HepG2 (cell line): ENCODE measurements around the gene LZTR1. TPM values are rescaled to one million over a fixed set of nuclear protein-coding genes. Genes with fewer than 3 reads are reported as not detected.

Experiments
- GPN1 ChIP-seq: sonication (generic); formaldehyde crosslinking; IDR thresholded peaks from 2 replicates; pipeline ENCODE4 v1.5.1; 2020; ENCODE audit warnings: missing genetic modification reagents, borderline replicate concordance
- HDAC1 ChIP-seq: sonication (generic); formaldehyde crosslinking; IDR thresholded peaks from 2 replicates; pipeline ENCODE4 v1.5.1; 2020; ENCODE audit warnings: mild to moderate bottlenecking, missing genetic modification reagents
- KDM4B ChIP-seq: sonication (generic); formaldehyde crosslinking; IDR thresholded peaks from 2 replicates; pipeline ENCODE4 v1.4.0; 2020; ENCODE audit warnings: missing genetic modification reagents
- NKX3-1 ChIP-seq: sonication (generic); formaldehyde crosslinking; IDR thresholded peaks from 2 replicates; pipeline ENCODE4 v1.5.0; 2020; ENCODE audit warnings: missing genetic modification reagents
- ONECUT2 ChIP-seq: sonication (generic); formaldehyde crosslinking; IDR thresholded peaks from 2 replicates; pipeline ENCODE4 v1.4.0; 2020; ENCODE audit warnings: missing genetic modification reagents
- POGK ChIP-seq: sonication (generic); formaldehyde crosslinking; conservative IDR thresholded peaks from 2 replicates; pipeline ENCODE4 v1.8.0; 2022; ENCODE audit warnings: mild to moderate bottlenecking, moderate library complexity, missing genetic modification reagents
- TBL1XR1 ChIP-seq: fragments of 150-350 bp; IDR thresholded peaks from 2 replicates; pipeline ENCODE4 v1.6.1; 2014; ENCODE audit warnings: borderline replicate concordance, low read length; ENCODE audit not compliant: partially characterized antibody
- ZC3H13 ChIP-seq: sonication (generic); formaldehyde crosslinking; IDR thresholded peaks from 2 replicates; pipeline ENCODE4 v1.8.1; 2023; ENCODE audit warnings: mild to moderate bottlenecking, missing genetic modification reagents, moderate library complexity
- ZFP1 ChIP-seq: IDR thresholded peaks from 2 replicates; pipeline ENCODE4 v1.6.1; 2016
- ZNF101 ChIP-seq: sonication (generic); formaldehyde crosslinking; IDR thresholded peaks from 2 replicates; pipeline ENCODE4 v1.4.0; 2020; ENCODE audit warnings: mild to moderate bottlenecking, low read depth, missing genetic modification reagents, borderline replicate concordance
- ZNF264 ChIP-seq: sonication (generic); formaldehyde crosslinking; IDR thresholded peaks from 2 replicates; pipeline ENCODE4 v1.4.0; 2020; ENCODE audit warnings: missing genetic modification reagents
- ZNF432 ChIP-seq: sonication (generic); formaldehyde crosslinking; IDR thresholded peaks from 2 replicates; pipeline ENCODE4 v1.5.0; 2020; ENCODE audit warnings: missing genetic modification reagents, mild to moderate bottlenecking, borderline replicate concordance
- ZNF563 ChIP-seq: sonication (generic); formaldehyde crosslinking; IDR thresholded peaks from 2 replicates; pipeline ENCODE4 v1.8.0; 2022; ENCODE audit warnings: mild to moderate bottlenecking, moderate library complexity, missing genetic modification reagents
- ZNF598 ChIP-seq: sonication (generic); formaldehyde crosslinking; IDR thresholded peaks from 2 replicates; pipeline ENCODE4 v1.5.1; 2020; ENCODE audit warnings: mild to moderate bottlenecking, missing genetic modification reagents, borderline replicate concordance
- ZNF703 ChIP-seq: sonication (generic); formaldehyde crosslinking; IDR thresholded peaks from 2 replicates; pipeline ENCODE4 v1.5.1; 2020; ENCODE audit warnings: missing genetic modification reagents, mild to moderate bottlenecking, moderate library complexity, borderline replicate concordance
- ZNF709 ChIP-seq: sonication (generic); formaldehyde crosslinking; IDR thresholded peaks from 2 replicates; pipeline ENCODE4 v1.5.0; 2020; ENCODE audit warnings: mild to moderate bottlenecking, missing genetic modification reagents
- ZNF749 ChIP-seq: sonication (generic); formaldehyde crosslinking; IDR thresholded peaks from 2 replicates; pipeline ENCODE4 v1.8.0; 2022; ENCODE audit warnings: mild to moderate bottlenecking, missing genetic modification reagents, moderate library complexity, borderline replicate concordance
- polyA plus RNA-seq, 8 experiments: library from polyadenylated mRNA; depleted of rRNA in 3 of 8; stranded (reverse) in 7 of 8; unstranded in 1 of 8; fragments of >200 nt; fragmentation: Illumina TruSeq in 4 of 8; extraction: Trizol in 4 of 8; gene quantifications; 2 replicates each; pipeline versions ENCODE4 v1.2.1 to v1.2.3, GENCODE V29; 2011 to 2016; ENCODE audit warnings: low read depth in 4 of 8, missing spikeins in 1 of 8, mixed read lengths in 1 of 8; ENCODE audit not compliant: insufficient read depth in 1 of 8
- total RNA-seq, 5 experiments: library from RNA; depleted of rRNA; stranded (reverse); fragments of >200 nt; fragmentation: Illumina TruSeq; extraction: Trizol; gene quantifications; 2 replicates each; pipeline ENCODE4 v1.2.3, GENCODE V29; 2016; ENCODE audit warnings: low read depth in 1 of 5
- TF ChIP-seq, protein P1 (sequence below): sonication (generic); formaldehyde crosslinking; IDR thresholded peaks from 2 replicates; pipeline ENCODE4 v1.9.0; 2021; ENCODE audit warnings: missing genetic modification reagents, borderline replicate concordance
- TF ChIP-seq, protein P2 (sequence below): sonication (generic); formaldehyde crosslinking; IDR thresholded peaks from 2 replicates; pipeline ENCODE4 v1.4.0; 2020; ENCODE audit warnings: missing genetic modification reagents
- TF ChIP-seq, protein P3 (sequence below): sonication (generic); formaldehyde crosslinking; IDR thresholded peaks from 2 replicates; pipeline ENCODE4 v1.8.0; 2022; ENCODE audit warnings: mild to moderate bottlenecking, missing genetic modification reagents; ENCODE audit not compliant: insufficient replicate concordance

Gene LZTR1
- total and polyA plus RNA-seq, 2 of the 13 experiments (the other 11 are each of a cell fraction or from before 2014, with no cell fraction given): 21.8 to 22.4 TPM

GRCh38 chr22:21009638-21010425 is 27.7 kb downstream of the LZTR1 start (continued):
- TF ChIP-seq, protein P1, sequence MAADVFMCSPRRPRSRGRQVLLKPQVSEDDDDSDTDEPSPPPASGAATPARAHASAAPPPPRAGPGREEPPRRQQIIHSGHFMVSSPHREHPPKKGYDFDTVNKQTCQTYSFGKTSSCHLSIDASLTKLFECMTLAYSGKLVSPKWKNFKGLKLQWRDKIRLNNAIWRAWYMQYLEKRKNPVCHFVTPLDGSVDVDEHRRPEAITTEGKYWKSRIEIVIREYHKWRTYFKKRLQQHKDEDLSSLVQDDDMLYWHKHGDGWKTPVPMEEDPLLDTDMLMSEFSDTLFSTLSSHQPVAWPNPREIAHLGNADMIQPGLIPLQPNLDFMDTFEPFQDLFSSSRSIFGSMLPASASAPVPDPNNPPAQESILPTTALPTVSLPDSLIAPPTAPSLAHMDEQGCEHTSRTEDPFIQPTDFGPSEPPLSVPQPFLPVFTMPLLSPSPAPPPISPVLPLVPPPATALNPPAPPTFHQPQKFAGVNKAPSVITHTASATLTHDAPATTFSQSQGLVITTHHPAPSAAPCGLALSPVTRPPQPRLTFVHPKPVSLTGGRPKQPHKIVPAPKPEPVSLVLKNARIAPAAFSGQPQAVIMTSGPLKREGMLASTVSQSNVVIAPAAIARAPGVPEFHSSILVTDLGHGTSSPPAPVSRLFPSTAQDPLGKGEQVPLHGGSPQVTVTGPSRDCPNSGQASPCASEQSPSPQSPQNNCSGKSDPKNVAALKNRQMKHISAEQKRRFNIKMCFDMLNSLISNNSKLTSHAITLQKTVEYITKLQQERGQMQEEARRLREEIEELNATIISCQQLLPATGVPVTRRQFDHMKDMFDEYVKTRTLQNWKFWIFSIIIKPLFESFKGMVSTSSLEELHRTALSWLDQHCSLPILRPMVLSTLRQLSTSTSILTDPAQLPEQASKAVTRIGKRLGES: no peak
- TF ChIP-seq ZNF432 (CRISPR knock-in tag) (no peak), HDAC1 (no peak), ONECUT2 (CRISPR knock-in tag) (no peak), ZNF598 (no peak), POGK (CRISPR knock-in tag) (peak; percentile 67; the same call in 1 of the 2 replicates), ZNF264 (0 out of 2 replicates have a peak, but pooled peaks have one; percentile 34), NKX3-1 (peak; percentile 87; the same call in 1 of the 2 replicates), ZFP1 (CRISPR knock-in tag) (0 out of 2 replicates have a peak, but pooled peaks have one; percentile 30), ZNF563 (CRISPR knock-in tag) (no peak), ZNF101 (CRISPR knock-in tag) (no peak), KDM4B (CRISPR knock-in tag) (peak; percentile 90), ZNF709 (CRISPR knock-in tag) (no peak), TBL1XR1 (no peak), GPN1 (no peak), ZC3H13 (CRISPR knock-in tag) (no peak), ZNF703 (CRISPR knock-in tag) (no peak), ZNF749 (CRISPR knock-in tag) (0 out of 2 replicates have a peak, but pooled peaks have one; percentile 67)
- TF ChIP-seq, protein P2, sequence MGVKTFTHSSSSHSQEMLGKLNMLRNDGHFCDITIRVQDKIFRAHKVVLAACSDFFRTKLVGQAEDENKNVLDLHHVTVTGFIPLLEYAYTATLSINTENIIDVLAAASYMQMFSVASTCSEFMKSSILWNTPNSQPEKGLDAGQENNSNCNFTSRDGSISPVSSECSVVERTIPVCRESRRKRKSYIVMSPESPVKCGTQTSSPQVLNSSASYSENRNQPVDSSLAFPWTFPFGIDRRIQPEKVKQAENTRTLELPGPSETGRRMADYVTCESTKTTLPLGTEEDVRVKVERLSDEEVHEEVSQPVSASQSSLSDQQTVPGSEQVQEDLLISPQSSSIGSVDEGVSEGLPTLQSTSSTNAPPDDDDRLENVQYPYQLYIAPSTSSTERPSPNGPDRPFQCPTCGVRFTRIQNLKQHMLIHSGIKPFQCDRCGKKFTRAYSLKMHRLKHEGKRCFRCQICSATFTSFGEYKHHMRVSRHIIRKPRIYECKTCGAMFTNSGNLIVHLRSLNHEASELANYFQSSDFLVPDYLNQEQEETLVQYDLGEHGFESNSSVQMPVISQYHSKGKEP (CRISPR knock-in tag): peak; percentile 96
- TF ChIP-seq, protein P3, sequence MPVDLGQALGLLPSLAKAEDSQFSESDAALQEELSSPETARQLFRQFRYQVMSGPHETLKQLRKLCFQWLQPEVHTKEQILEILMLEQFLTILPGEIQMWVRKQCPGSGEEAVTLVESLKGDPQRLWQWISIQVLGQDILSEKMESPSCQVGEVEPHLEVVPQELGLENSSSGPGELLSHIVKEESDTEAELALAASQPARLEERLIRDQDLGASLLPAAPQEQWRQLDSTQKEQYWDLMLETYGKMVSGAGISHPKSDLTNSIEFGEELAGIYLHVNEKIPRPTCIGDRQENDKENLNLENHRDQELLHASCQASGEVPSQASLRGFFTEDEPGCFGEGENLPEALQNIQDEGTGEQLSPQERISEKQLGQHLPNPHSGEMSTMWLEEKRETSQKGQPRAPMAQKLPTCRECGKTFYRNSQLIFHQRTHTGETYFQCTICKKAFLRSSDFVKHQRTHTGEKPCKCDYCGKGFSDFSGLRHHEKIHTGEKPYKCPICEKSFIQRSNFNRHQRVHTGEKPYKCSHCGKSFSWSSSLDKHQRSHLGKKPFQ (CRISPR knock-in tag): no peak
